T47D (cell line): Measurements from ENCODE around the gene SLC38A10.

Source experiments
- DNase-seq, 2 experiments: peaks; one replicate each; pipeline versions ENCODE4 v3.0.0 to v3.0.0-alpha.2; 2011 to 2012; ENCODE audit warnings: low read depth in 1 of 2, low spot score in 1 of 2
- JUND ChIP-seq: IDR thresholded peaks from 2 replicates; pipeline ENCODE4 v1.6.1; 2012; ENCODE audit warnings: low read depth
- in situ Hi-C: cut with HindIII; loops from 2 replicates; pipeline ENCODE4 v1.10.0; 2016; ENCODE audit warnings: low sequenced_read_pairs, low pct_unique_long_range_greater_than_20kb

The SLC38A10 gene

GRCh38 chr17:81247339-81247990, 47.6 kb downstream of the SLC38A10 start:
- TF ChIP-seq JUND: no peak
- in situ Hi-C loops: no loop called here
- DNase-seq: no peak

DNA sequence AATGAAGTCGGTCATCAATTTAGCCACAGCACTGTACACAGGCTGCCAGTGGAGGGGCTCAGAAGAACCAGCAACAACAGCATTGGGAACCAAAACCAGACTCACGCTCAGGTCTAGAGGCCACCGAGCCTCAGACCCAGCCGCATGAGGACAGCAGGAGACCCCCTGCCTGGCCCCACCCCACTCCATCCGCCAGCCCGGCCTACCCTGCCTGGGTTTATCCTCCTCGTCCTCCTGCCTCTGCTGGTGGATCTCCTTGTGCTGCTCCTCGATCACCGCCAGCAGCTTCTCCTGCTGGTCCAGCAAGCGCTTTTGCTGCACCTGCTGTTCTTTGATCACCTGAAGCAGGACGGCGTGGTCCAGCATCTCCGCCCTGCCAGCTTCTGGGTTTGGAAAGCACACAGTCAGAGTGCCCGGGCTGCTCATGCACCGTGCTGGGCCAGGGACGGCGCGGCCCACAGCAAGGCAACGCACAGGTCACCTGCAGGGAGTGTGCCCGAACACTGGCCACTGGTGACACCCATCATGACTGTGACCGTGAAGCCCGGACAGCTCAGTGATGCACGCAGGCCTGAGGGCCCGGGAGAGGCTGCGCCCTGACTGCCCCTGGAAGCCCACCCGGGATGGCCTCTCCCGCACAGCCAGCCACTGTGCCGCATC, 48.3 kb downstream of the SLC38A10 start:
- no peak for DNase-seq
- no peak for TF ChIP-seq JUND
- in situ Hi-C loops: no loop called here

GRCh38 chr17:81246343-81246670, 48.8 kb downstream of the SLC38A10 start:
- DNase-seq: no peak
- in situ Hi-C loops: no loop called here
- TF ChIP-seq JUND: no peak

- no peak for DNase-seq
- TF ChIP-seq JUND: no peak
- in situ Hi-C loops: no loop called here
Observed at GRCh38 chr17:81245665-81246342, 49.3 kb downstream of the SLC38A10 start.

DNA sequence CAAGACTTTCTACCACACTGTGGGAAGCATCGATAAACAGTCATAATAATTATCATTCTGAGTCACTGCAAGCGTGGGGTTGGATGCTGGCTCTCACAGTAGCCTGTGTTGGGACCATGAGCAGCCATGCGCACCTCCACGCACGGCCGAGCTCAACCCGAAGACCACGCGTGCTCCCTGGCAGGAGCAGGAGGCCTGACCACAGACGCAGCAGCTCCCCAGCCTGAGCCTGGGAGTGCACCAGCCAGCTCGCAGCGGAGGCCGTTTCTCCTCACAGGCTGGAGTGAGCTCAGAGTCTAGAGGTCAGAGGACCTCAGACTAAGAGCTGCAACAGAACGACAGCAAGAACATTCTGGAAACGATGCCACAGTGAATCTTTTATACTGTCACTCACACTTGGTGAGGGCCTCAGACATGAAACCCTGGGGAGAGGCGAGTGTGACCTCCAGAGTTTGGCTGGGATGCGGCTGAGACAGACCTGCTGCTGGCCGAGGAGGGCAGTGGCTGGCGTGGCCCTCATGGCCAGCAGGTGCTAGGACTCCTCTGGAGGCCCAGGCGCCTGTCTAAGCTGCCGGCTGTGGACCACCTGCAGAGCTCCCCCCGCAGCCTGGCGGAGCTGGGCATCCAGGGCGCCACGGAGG, 50.0 kb downstream of the SLC38A10 start:
- in situ Hi-C loops: no loop called here
- TF ChIP-seq JUND: no peak
- no peak for DNase-seq

- DNase-seq: no peak
- in situ Hi-C loops: no loop called here
- no peak for TF ChIP-seq JUND
Observed at GRCh38 chr17:81244358-81245023, 50.6 kb downstream of the SLC38A10 start.

- DNase-seq: no peak
- in situ Hi-C loops: no loop called here
- TF ChIP-seq JUND: no peak
Observed at GRCh38 chr17:81243333-81243664, 51.8 kb downstream of the SLC38A10 start.

- in situ Hi-C loops: no loop called here
- DNase-seq: no peak
- no peak for TF ChIP-seq JUND
Observed at GRCh38 chr17:81242421-81243332, 52.4 kb downstream of the SLC38A10 start.

GRCh38 chr17:81241648-81242420, 53.3 kb downstream of the SLC38A10 start:
- DNase-seq: peak; percentile 54 to 79
- no peak for TF ChIP-seq JUND
- in situ Hi-C loops: no loop called here

DNA sequence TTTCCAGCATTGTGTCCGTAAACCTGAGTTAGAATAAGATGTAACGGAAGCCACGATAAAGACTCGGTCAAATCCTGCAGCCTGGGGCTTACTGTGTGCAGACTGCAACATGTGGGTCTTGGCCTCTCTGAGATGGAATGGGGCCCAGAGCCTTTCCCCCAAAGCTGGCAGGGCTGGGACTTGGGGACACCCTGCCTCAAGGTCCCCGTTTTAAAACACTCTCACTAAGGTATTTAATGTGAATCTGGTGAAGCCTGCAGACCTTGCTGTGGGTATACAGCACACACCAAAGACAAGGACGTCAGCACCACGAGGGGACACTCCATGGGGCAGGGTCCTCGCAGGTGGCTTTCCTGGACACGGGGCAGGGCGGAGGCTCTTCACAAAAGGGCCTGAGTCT, 53.9 kb downstream of the SLC38A10 start:
- no peak for TF ChIP-seq JUND
- in situ Hi-C loops: no loop called here
- no peak for DNase-seq

- no peak for DNase-seq
- in situ Hi-C loops: no loop called here
- TF ChIP-seq JUND: no peak
Observed at GRCh38 chr17:81240761-81241160, 54.3 kb downstream of the SLC38A10 start.
